ENCODE data around the gene CETP.
"Not testable (repeated sequence)": the region's sequence is repeated elsewhere in the genome, so short reads cannot be mapped to it uniquely, and the experiment has no call there.

The CETP gene

GRCh38 chr16:56987692-56988091 lies 25.9 kb downstream of the CETP start:
- no peak for DNase-seq (ENCODE audit: insufficient read length)
- TF ChIP-seq POLR2A (IDR thresholded peaks at IDR 0.05; ENCODE audit: low read depth, low read length), result no peak
- TF ChIP-seq POLR2AphosphoS5 (IDR thresholded peaks at IDR 0.05; ENCODE audit: low read depth, low read length), result no peak
- TF ChIP-seq TAF1 (IDR thresholded peaks at IDR 0.05; ENCODE audit: borderline replicate concordance, low read depth, low read length), result no peak
- FAIRE-seq, result no peak

GRCh38 chr16:56988161-56988947 lies 26.6 kb downstream of the CETP start:
- TF ChIP-seq TAF1 (IDR thresholded peaks at IDR 0.05; ENCODE audit: borderline replicate concordance, low read depth, low read length), result no peak
- no peak for TF ChIP-seq POLR2A (IDR thresholded peaks at IDR 0.05; ENCODE audit: low read depth, low read length)
- TF ChIP-seq POLR2AphosphoS5 (IDR thresholded peaks at IDR 0.05; ENCODE audit: low read depth, low read length), result no peak
- no peak for DNase-seq (ENCODE audit: insufficient read length)
- peak; percentile 78 for FAIRE-seq

GRCh38 chr16:56988948-56989945 lies 27.5 kb downstream of the CETP start, which contains the start of gene NLRC5:
Gene NLRC5, plus strand, starts transcription at chr16:56989557. Its CDS starts 31,156 bp downstream, at chr16:57020713.
- TF ChIP-seq POLR2A (IDR thresholded peaks at IDR 0.05; ENCODE audit: low read depth, low read length) (peak; percentile 79; the same call in 1 of the 2 replicates), POLR2AphosphoS5 (IDR thresholded peaks at IDR 0.05; ENCODE audit: low read depth, low read length) (no peak), TAF1 (IDR thresholded peaks at IDR 0.05; ENCODE audit: borderline replicate concordance, low read depth, low read length) (peak; percentile 57)
- FAIRE-seq, result peak; percentile 92
- peak; percentile 93 for DNase-seq (ENCODE audit: insufficient read length)

- TF ChIP-seq POLR2A (IDR thresholded peaks at IDR 0.05; ENCODE audit: low read depth, low read length), result no peak
- no peak for TF ChIP-seq POLR2AphosphoS5 (IDR thresholded peaks at IDR 0.05; ENCODE audit: low read depth, low read length)
- no peak for TF ChIP-seq TAF1 (IDR thresholded peaks at IDR 0.05; ENCODE audit: borderline replicate concordance, low read depth, low read length)
- FAIRE-seq, result peak; percentile 5
- DNase-seq (ENCODE audit: insufficient read length), result no peak
These were observed 28.2 kb downstream of the CETP start for GRCh38 chr16:56989988-56990387.

- peak; percentile 85 for FAIRE-seq
- TF ChIP-seq POLR2A (IDR thresholded peaks at IDR 0.05; ENCODE audit: low read depth, low read length), result peak; percentile 55; the same call in 1 of the 2 replicates
- peak; percentile 47 for TF ChIP-seq POLR2AphosphoS5 (IDR thresholded peaks at IDR 0.05; ENCODE audit: low read depth, low read length)
- no peak for TF ChIP-seq TAF1 (IDR thresholded peaks at IDR 0.05; ENCODE audit: borderline replicate concordance, low read depth, low read length)
- DNase-seq (ENCODE audit: insufficient read length), result no peak
These were observed 28.9 kb downstream of the CETP start for GRCh38 chr16:56990407-56991286.

GRCh38 chr16:56992431-56992830 lies 30.7 kb downstream of the CETP start:
- DNase-seq (ENCODE audit: insufficient read length); FAIRE-seq: not testable (repeated sequence)

GRCh38 chr16:56993204-56993603 lies 31.5 kb downstream of the CETP start:
- DNase-seq (ENCODE audit: insufficient read length) (no peak), FAIRE-seq (peak; percentile 80)
- TF ChIP-seq POLR2AphosphoS5 (IDR thresholded peaks at IDR 0.05; ENCODE audit: low read depth, low read length) (no peak), TAF1 (IDR thresholded peaks at IDR 0.05; ENCODE audit: borderline replicate concordance, low read depth, low read length) (no peak), POLR2A (IDR thresholded peaks at IDR 0.05; ENCODE audit: low read depth, low read length) (no peak)

- DNase-seq (ENCODE audit: insufficient read length), result no peak
- no peak for TF ChIP-seq POLR2A (IDR thresholded peaks at IDR 0.05; ENCODE audit: low read depth, low read length)
- TF ChIP-seq TAF1 (IDR thresholded peaks at IDR 0.05; ENCODE audit: borderline replicate concordance, low read depth, low read length), result no peak
- TF ChIP-seq POLR2AphosphoS5 (IDR thresholded peaks at IDR 0.05; ENCODE audit: low read depth, low read length), result no peak
- FAIRE-seq, result peak; percentile 74
These were observed 32.6 kb downstream of the CETP start for GRCh38 chr16:56994311-56994710.

- DNase-seq (ENCODE audit: insufficient read length), result no peak
- FAIRE-seq, result no peak
- TF ChIP-seq TAF1 (IDR thresholded peaks at IDR 0.05; ENCODE audit: borderline replicate concordance, low read depth, low read length) (no peak), POLR2A (IDR thresholded peaks at IDR 0.05; ENCODE audit: low read depth, low read length) (no peak), POLR2AphosphoS5 (IDR thresholded peaks at IDR 0.05; ENCODE audit: low read depth, low read length) (no peak)
These were observed 33.5 kb downstream of the CETP start for GRCh38 chr16:56995136-56995805.

GRCh38 chr16:56997264-56997663 lies 35.5 kb downstream of the CETP start:
- FAIRE-seq, result no peak
- no peak for DNase-seq (ENCODE audit: insufficient read length)
- no peak for TF ChIP-seq TAF1 (IDR thresholded peaks at IDR 0.05; ENCODE audit: borderline replicate concordance, low read depth, low read length)
- TF ChIP-seq POLR2AphosphoS5 (IDR thresholded peaks at IDR 0.05; ENCODE audit: low read depth, low read length), result no peak
- TF ChIP-seq POLR2A (IDR thresholded peaks at IDR 0.05; ENCODE audit: low read depth, low read length), result no peak

All from GM12892 (cell line).